ENCODE results near the gene TFAM.

DNA sequence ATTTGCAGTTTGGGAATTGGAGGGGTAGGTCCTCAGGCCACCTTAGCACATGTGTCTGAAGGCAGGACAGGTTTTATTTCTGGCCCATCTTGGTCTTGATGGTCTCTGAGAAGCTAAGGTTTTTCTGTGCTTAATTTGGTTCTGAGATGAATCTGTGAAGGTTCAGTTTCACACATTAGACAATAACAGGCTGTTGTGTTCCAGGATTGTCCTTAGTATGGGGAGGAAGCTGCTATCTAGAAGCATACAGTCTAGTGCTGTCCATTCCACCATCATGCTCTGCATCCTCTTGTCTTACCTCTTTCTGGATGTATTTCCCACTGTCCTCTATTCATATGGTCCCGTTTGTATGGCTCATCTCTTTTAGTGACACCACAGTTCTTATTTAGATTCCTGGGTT, 43.3 kb upstream of the TFAM start:
- TF ChIP-seq, protein P1, sequence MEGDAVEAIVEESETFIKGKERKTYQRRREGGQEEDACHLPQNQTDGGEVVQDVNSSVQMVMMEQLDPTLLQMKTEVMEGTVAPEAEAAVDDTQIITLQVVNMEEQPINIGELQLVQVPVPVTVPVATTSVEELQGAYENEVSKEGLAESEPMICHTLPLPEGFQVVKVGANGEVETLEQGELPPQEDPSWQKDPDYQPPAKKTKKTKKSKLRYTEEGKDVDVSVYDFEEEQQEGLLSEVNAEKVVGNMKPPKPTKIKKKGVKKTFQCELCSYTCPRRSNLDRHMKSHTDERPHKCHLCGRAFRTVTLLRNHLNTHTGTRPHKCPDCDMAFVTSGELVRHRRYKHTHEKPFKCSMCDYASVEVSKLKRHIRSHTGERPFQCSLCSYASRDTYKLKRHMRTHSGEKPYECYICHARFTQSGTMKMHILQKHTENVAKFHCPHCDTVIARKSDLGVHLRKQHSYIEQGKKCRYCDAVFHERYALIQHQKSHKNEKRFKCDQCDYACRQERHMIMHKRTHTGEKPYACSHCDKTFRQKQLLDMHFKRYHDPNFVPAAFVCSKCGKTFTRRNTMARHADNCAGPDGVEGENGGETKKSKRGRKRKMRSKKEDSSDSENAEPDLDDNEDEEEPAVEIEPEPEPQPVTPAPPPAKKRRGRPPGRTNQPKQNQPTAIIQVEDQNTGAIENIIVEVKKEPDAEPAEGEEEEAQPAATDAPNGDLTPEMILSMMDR (IDR thresholded peaks at IDR 0.05) = no peak
- TF ChIP-seq ZFX (IDR thresholded peaks at IDR 0.05; ENCODE audit: borderline replicate concordance) = no peak

Data from 22Rv1 (cell line).